Activated CD8-positive, alpha-beta memory T cell treated with anti-CD3 and anti-CD28 coated beads for 4 hours (primary cell): ENCODE measurements around the gene NRCAM.

ENCODE experiments used
- DNase-seq, 2 donors: peaks; one replicate each; pipeline ENCODE4 v3.0.0-alpha.2; 2020; ENCODE audit warnings: low read depth in 2 of 2

Gene NRCAM

DNA sequence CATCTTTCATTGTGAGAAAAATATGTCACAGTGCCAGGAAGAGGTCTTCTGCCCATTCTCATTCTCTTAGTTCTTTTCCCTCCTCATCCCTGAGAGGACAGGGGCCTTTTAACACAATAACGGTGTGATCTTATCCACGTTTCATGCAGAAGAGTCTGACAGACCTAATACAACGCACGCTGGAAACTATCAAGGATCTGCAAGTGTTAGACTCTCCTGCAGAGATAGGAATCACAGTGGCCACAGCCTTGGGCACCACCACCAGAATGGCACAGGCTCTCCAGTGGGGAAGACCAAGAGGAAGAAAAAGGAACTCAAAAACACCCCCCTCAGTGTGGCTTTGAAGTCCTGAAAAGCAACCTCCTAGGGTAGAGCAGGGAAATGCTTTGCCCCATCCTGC lies 253.5 kb downstream of the NRCAM start:
- no peak for DNase-seq

DNA sequence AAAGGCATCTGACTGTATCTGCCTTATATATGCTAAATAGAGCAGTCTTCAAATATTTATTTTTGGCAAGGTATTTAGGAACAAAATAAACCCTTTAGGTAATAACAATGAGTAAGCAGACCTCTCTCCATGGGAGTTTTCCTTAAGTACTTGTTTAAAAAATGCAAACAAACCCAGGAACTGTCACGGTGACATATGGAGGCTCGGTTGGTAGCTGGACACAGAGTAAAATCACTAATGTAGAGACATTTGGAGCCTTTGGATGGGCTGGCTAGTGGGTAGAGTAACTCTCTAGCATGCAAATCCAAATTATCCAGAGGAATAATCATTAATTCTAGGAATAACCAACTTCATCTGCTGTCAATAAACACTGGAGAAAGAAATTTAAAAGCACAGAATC lies 254.5 kb downstream of the NRCAM start:
- DNase-seq = no peak

GRCh38 chr7:108200326-108200725 lies 255.9 kb downstream of the NRCAM start:
- no peak for DNase-seq

GRCh38 chr7:108197371-108198091 lies 258.7 kb downstream of the NRCAM start:
- DNase-seq = no peak

- DNase-seq = no peak
Measured at GRCh38 chr7:108196004-108196403, 260.2 kb downstream of the NRCAM start.

GRCh38 chr7:108193594-108194498 lies 262.4 kb downstream of the NRCAM start:
- no peak for DNase-seq

GRCh38 chr7:108190891-108191290 lies 265.3 kb downstream of the NRCAM start:
- no peak for DNase-seq

DNA sequence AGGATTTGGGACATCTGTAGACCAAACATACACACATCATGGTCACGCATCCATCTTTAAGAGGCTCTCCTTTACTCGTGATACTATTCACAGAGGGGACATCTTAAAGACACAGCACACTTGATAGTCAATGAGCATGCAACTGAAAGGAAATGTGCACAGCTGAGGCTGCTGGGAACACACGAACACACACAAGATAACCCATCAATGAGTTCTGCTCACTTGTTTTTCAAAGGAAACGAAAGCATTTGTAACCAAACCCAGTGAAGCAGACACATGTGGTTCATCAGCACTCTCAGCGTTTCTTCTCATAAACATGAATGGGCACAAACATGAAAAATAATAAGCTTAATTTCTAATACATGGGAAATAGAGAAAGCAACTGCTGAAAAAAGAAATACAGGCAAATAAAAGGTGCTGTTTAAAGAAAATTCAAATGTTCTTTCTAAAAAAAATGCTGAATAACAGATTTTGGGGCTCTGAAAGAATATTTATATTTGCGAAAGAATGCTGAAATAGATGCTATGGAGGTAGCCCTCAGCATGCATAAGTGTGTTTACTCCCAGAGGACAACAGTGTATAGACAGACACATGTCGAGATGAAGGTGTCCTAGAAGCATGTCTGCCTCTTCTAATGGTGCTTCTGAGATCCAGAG lies 266.4 kb downstream of the NRCAM start:
- no peak for DNase-seq

DNA sequence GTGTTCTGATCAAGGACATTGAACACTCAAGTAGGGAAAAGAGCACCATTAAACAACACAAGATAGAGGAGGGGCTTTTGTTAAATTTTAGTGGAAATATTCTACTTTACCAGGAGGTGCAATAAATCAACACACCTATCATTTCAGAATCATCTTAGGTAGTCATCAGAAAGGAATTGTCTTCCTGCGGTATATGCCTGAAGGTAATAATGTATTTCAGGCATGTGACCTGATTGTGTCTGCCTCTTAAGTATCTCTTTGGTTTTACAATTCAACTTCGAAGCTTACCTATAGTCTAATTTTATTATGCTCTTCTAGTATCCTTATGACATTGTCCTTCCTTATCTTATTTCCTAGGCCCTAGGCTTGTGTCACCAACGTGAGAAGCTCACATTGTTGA lies 267.5 kb downstream of the NRCAM start:
- no peak for DNase-seq

- DNase-seq = no peak
Measured at GRCh38 chr7:108181073-108181985, 274.9 kb downstream of the NRCAM start.

DNA sequence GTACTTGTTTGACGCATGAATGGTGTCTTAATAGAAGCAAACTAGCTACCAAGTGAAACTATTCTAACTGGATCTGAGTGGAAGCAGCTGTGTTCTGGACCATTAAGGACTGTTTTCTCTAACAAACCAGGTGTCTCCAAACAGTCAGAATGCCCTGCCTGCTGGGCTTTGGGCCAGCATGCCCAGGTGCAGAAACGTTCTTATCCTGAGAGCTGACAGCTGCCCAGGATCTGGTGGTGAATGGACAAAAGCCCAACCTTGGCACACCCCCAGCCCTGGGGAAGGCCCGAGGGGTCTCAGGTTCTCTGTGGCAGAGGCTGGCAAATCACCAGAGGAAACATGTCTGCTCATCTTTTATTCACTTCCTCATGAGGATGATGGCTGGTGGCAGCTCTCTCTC lies 277.8 kb downstream of the NRCAM start:
- no peak for DNase-seq

- no peak for DNase-seq
Measured at GRCh38 chr7:108171164-108171563, 285.1 kb downstream of the NRCAM start.

- DNase-seq = no peak
Measured at GRCh38 chr7:108170251-108170650, 286.0 kb downstream of the NRCAM start.

- no peak for DNase-seq
Measured at GRCh38 chr7:108167460-108167859, 288.8 kb downstream of the NRCAM start.

DNA sequence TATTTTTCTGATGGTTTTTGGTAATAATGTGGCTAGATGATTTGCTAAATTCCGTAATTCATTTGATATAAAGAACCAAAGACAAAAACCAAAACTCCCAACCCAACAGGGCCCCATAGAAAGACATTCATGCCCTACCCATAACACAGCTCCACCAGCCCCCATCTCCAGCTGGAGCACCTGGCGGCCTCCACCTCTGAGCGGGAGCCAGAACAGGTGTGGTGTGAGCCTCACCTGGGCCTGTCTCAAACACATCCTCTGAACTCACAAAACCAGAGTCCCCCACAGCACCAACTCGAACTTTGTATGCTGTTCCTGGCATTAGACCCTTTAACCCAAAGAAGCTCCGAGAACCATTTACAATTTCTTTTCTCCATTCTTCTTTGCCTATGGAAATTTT lies 289.5 kb downstream of the NRCAM start:
- DNase-seq = no peak

- no peak for DNase-seq
Measured at GRCh38 chr7:108165723-108166122, 290.5 kb downstream of the NRCAM start.

- no peak for DNase-seq
Measured at GRCh38 chr7:108164946-108165345, 291.3 kb downstream of the NRCAM start.

- no peak for DNase-seq
Measured at GRCh38 chr7:108164342-108164741, 291.9 kb downstream of the NRCAM start.

DNA sequence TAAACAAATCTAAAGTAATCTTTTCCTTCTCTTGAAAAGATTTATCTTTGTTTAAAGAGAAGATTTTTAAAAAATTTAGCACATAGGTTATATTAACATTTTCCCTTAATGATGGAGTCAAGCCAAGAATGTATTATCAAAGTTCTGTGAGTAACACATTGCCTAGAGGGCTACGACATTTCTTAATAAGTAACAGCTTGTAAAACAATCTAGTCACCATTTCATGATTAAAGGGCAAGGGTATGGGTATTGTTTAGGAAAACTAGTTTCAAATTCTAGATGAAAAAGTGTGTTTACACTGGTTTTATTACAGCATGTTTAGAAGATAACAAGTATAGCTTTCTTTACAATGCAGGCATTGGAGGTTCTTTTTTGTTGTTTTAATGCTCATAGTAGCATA lies 297.5 kb downstream of the NRCAM start:
- no peak for DNase-seq

DNA sequence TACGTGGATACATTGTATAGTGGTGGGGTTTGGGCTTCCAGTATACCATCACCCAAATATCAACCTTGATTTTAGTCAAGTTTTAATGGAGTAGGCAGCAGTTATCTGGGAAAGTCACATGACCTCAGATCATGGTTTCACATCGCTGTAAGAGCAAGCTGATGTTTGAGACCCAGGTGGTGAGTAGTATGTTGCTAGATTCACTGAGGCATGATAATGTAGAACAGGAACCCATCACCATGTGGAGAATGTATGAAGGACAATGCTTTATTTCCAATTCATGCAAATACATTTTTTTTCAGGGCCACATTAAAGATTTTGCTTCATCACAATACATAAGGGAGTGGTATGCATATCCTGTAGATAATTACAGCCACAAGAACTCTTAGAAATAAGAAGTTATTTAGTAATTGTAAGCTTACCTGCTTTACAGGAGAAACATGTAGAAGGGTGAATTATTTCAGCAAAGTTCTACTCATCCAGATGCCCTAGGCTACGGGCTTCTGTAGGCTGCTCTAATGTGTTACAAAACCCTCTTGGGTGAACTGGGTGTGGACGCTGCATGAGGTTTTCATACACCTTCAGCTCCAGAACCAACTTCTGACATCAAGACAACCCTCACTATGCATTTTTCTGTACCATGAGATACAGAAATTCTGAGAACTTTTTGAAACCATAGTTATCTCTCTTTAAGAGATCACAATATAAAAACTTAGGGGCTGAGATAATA lies 298.5 kb downstream of the NRCAM start:
- DNase-seq = no peak
